Suprapubic skin (tissue), 4 donors: ENCODE results near the gene AHI1. TPM values are rescaled to one million over a fixed set of nuclear protein-coding genes. Genes with fewer than 3 reads are reported as not detected.

ENCODE experiments used
- DNase-seq, 2 donors: peaks; one replicate each; pipeline ENCODE4 v3.0.0-alpha.2; 2019; ENCODE audit warnings: low spot score in 2 of 2
- H3K27ac ChIP-seq: fragments of 200-600 bp; sonication (generic); one replicate; pipeline ENCODE4 v1.5.1; 2019
- H3K27me3 ChIP-seq: fragments of 200-600 bp; sonication (generic); one replicate; pipeline ENCODE4 v1.5.1; 2019
- H3K36me3 ChIP-seq: fragments of 200-600 bp; sonication (generic); one replicate; pipeline ENCODE4 v1.5.1; 2019
- H3K4me1 ChIP-seq: fragments of 200-600 bp; sonication (generic); one replicate; pipeline ENCODE4 v1.5.1; 2019
- H3K4me3 ChIP-seq: fragments of 200-600 bp; sonication (generic); one replicate; pipeline ENCODE4 v1.5.1; 2019; ENCODE audit warnings: mild to moderate bottlenecking
- H3K9me3 ChIP-seq: fragments of 200-600 bp; sonication (generic); one replicate; pipeline ENCODE4 v1.5.1; 2019
- EP300 ChIP-seq: sonication (generic); formaldehyde crosslinking; IDR thresholded peaks from one replicate; pipeline ENCODE4 v1.6.1; 2017; ENCODE audit warnings: antibody characterized with exemption
- POLR2A ChIP-seq, 2 donors: fragments of 450-650 bp; IDR thresholded peaks; one replicate each; pipeline ENCODE4 v1.6.1; 2017; ENCODE audit warnings: antibody characterized with exemption in 2 of 2, mild to moderate bottlenecking in 2 of 2, moderate library complexity in 2 of 2
- POLR2AphosphoS5 ChIP-seq, 3 donors: sonication (generic); formaldehyde crosslinking; IDR thresholded peaks; one replicate each; pipeline ENCODE4 v1.6.1; 2017; ENCODE audit warnings: antibody characterized with exemption in 3 of 3
- WGBS: methylation state at CpG from one replicate; pipeline ENCODE4 v1.1.5; 2018; 5-methylcytosine and 5-hydroxymethylcytosine counted together
- total RNA-seq, 4 donors: library from RNA; depleted of rRNA; stranded (reverse); fragments of >200 nt; gene quantifications; one replicate each; pipeline ENCODE4 v1.1.0, GENCODE V29; 2016
- TF ChIP-seq, protein P1 (sequence below), 2 donors: fragments of 200-600 bp in 1 of 2; fragments of 450-650 bp in 1 of 2; sonication (generic) in 1 of 2; IDR thresholded peaks; one replicate each; pipeline ENCODE4 v1.5.1; 2016 to 2019; ENCODE audit warnings: antibody characterized with exemption in 2 of 2, mild to moderate bottlenecking in 1 of 2, moderate library complexity in 1 of 2

AHI1 gene
- total RNA-seq, 4 donors from 2014 or later = 12.1 to 53.6 (median 19.2) TPM

GRCh38 chr6:135260612-135261011 lies 236.9 kb downstream of the AHI1 start:
- H3K36me3 ChIP-seq = no peaks in the 10 kb centered on the region
- H3K4me1 ChIP-seq = peaks cover 3% of the 10 kb centered on the region
- H3K27ac ChIP-seq = no peak overlapping the region
- no peak for TF ChIP-seq POLR2A (IDR thresholded peaks at IDR 0.05)
- TF ChIP-seq EP300 = no peak
- no peak for TF ChIP-seq POLR2AphosphoS5 (IDR thresholded peaks at IDR 0.05)
- TF ChIP-seq, protein P1, sequence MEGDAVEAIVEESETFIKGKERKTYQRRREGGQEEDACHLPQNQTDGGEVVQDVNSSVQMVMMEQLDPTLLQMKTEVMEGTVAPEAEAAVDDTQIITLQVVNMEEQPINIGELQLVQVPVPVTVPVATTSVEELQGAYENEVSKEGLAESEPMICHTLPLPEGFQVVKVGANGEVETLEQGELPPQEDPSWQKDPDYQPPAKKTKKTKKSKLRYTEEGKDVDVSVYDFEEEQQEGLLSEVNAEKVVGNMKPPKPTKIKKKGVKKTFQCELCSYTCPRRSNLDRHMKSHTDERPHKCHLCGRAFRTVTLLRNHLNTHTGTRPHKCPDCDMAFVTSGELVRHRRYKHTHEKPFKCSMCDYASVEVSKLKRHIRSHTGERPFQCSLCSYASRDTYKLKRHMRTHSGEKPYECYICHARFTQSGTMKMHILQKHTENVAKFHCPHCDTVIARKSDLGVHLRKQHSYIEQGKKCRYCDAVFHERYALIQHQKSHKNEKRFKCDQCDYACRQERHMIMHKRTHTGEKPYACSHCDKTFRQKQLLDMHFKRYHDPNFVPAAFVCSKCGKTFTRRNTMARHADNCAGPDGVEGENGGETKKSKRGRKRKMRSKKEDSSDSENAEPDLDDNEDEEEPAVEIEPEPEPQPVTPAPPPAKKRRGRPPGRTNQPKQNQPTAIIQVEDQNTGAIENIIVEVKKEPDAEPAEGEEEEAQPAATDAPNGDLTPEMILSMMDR (IDR thresholded peaks at IDR 0.05) = no peak
- no peak overlapping the region for H3K4me3 ChIP-seq
- H3K27me3 ChIP-seq = no peaks in the 10 kb centered on the region
- H3K9me3 ChIP-seq = no peaks in the 10 kb centered on the region
- no peak for DNase-seq
- WGBS = 89% methylated on average over 4 of the region's 4 CpGs

GRCh38 chr6:135258970-135259369 lies 238.6 kb downstream of the AHI1 start:
- TF ChIP-seq POLR2A (IDR thresholded peaks at IDR 0.05) (no peak), EP300 (no peak), POLR2AphosphoS5 (IDR thresholded peaks at IDR 0.05) (no peak)
- TF ChIP-seq, protein P1 (IDR thresholded peaks at IDR 0.05) = no peak
- H3K27ac ChIP-seq = no peak overlapping the region
- no peak for DNase-seq

GRCh38 chr6:135257631-135258405 lies 239.7 kb downstream of the AHI1 start:
- no peak for TF ChIP-seq EP300
- TF ChIP-seq POLR2A (IDR thresholded peaks at IDR 0.05) = no peak
- no peak for TF ChIP-seq POLR2AphosphoS5 (IDR thresholded peaks at IDR 0.05)
- TF ChIP-seq, protein P1 (IDR thresholded peaks at IDR 0.05) = no peak
- no peak for DNase-seq
- H3K27me3 ChIP-seq = no peaks in the 10 kb centered on the region
- no peaks in the 10 kb centered on the region for H3K36me3 ChIP-seq
- peaks cover 3% of the 10 kb centered on the region for H3K4me1 ChIP-seq
- H3K27ac ChIP-seq = no peak overlapping the region
- 60% methylated on average over 2 of the region's 2 CpGs for WGBS
- H3K9me3 ChIP-seq = no peaks in the 10 kb centered on the region
- H3K4me3 ChIP-seq = no peak overlapping the region

More at GRCh38 chr6:135258970-135259369, 238.6 kb downstream of the AHI1 start:
- no peaks in the 10 kb centered on the region for H3K27me3 ChIP-seq
- no peaks in the 10 kb centered on the region for H3K9me3 ChIP-seq
- 62% methylated on average over 6 of the region's 6 CpGs for WGBS
- H3K36me3 ChIP-seq = no peaks in the 10 kb centered on the region
- H3K4me1 ChIP-seq = peaks cover 3% of the 10 kb centered on the region
- no peak overlapping the region for H3K4me3 ChIP-seq

- Histone ChIP-seq H3K27me3 (no peaks in the 10 kb centered on the region), H3K27ac (no peak overlapping the region), H3K4me1 (peaks cover 3% of the 10 kb centered on the region), H3K36me3 (no peaks in the 10 kb centered on the region), H3K4me3 (no peak overlapping the region), H3K9me3 (no peaks in the 10 kb centered on the region)
- DNase-seq = no peak
- TF ChIP-seq, protein P1 (IDR thresholded peaks at IDR 0.05) = no peak
- 50% methylated on average over 4 of the region's 4 CpGs for WGBS
Measured at GRCh38 chr6:135256866-135257265, 240.7 kb downstream of the AHI1 start.

GRCh38 chr6:135254471-135254870 lies 243.1 kb downstream of the AHI1 start:
- Histone ChIP-seq H3K36me3 (no peaks in the 10 kb centered on the region), H3K27ac (no peak overlapping the region), H3K9me3 (no peaks in the 10 kb centered on the region), H3K4me3 (no peak overlapping the region), H3K27me3 (no peaks in the 10 kb centered on the region), H3K4me1 (peaks cover 3% of the 10 kb centered on the region)
- TF ChIP-seq POLR2AphosphoS5 (IDR thresholded peaks at IDR 0.05) (no peak), POLR2A (IDR thresholded peaks at IDR 0.05) (no peak), EP300 (no peak)
- DNase-seq = no peak
- no CpG with 5 or more reads among the region's 1 CpG for WGBS
